HCT116 (cell line): ENCODE data around the gene MEF2D. TPM values are rescaled to one million over a fixed set of nuclear protein-coding genes. Genes with fewer than 3 reads are reported as not detected.

Experiments used
- ATAC-seq: fragments of 200-7000 bp; cut with Tn5 transposase; 2 replicates; pipeline ENCODE4 v1.9.1; 2020; ENCODE audit warnings: mild to moderate bottlenecking, moderate library complexity
- BruUV-seq: library from RNA; stranded (reverse); fragments of 400-500 nt; replicated peaks from 2 replicates; lab custom pipeline; 2021; lab: Mats Ljungman, UMichigan
- CTCF ChIA-PET: fragments of 300-600 bp; sonication (Branson Sonifier 250); formaldehyde crosslinking; loops from one replicate; lab custom pipeline; 2021; ENCODE audit warnings: antibody characterized with exemption; lab: Charles Lee
- POLR2A ChIA-PET: fragments of 300-600, 350-600 bp; sonication (Branson Sonifier 250); formaldehyde crosslinking; loops from one replicate; lab custom pipeline; 2021; ENCODE audit warnings: antibody characterized with exemption; lab: Charles Lee
- RAD21 ChIA-PET, 2 experiments: fragments of 300-600 bp; sonication (Branson Sonifier 250); formaldehyde crosslinking; loops; one replicate each; lab custom pipeline; 2023; ENCODE audit warnings: low total read pairs in 2 of 2; ENCODE audit not compliant: uncharacterized antibody in 2 of 2, unreplicated experiment in 2 of 2, low non-redundant PET in 1 of 2; lab: Charles Lee
- DNase-seq: peaks from one replicate; pipeline ENCODE4 v3.0.0-alpha.2; 2010; ENCODE audit warnings: low read depth, low spot score
- H2AFZ ChIP-seq: fragments of 200-600 bp; shearing (Covaris generic), sonication (generic); 2 replicates; pipeline ENCODE4 v1.6.1; 2017; ENCODE audit warnings: low read depth, mixed run types, mixed read lengths, antibody characterized with exemption, low read length; ENCODE audit not compliant: poor library complexity, severe bottlenecking
- H3K27ac ChIP-seq: 2 replicates; pipeline ENCODE4 v1.5.1; 2012; ENCODE audit warnings: low read depth, low read length
- H3K27me3 ChIP-seq: fragments of 200-600 bp; sonication (generic); 2 replicates; pipeline ENCODE4 v1.6.1; 2016; ENCODE audit warnings: mixed run types, low read length, mixed read lengths; ENCODE audit not compliant: insufficient read depth
- H3K36me3 ChIP-seq, 2 experiments: fragments of 200-500 bp in 1 of 2; fragments of 200-600 bp in 1 of 2; sonication (Bioruptor generic) in 1 of 2; sonication (generic) in 1 of 2; 2 replicates each; pipeline versions ENCODE4 v1.5.1 to v1.6.1; 2014 to 2016; ENCODE audit warnings: low read length in 2 of 2, inconsistent platforms in 1 of 2, mixed read lengths in 1 of 2, mixed run types in 1 of 2; ENCODE audit not compliant: insufficient read depth in 2 of 2, control insufficient read depth in 1 of 2
- H3K4me1 ChIP-seq, 2 experiments: fragments of 200-600 bp in 1 of 2; sonication (generic) in 1 of 2; 2 replicates each; pipeline versions ENCODE4 v1.5.1 to v1.6.1; 2012 to 2017; ENCODE audit warnings: low read length in 2 of 2, inconsistent platforms in 1 of 2, mild to moderate bottlenecking in 1 of 2, mixed read lengths in 1 of 2, mixed run types in 1 of 2, moderate library complexity in 1 of 2; ENCODE audit not compliant: insufficient read depth in 2 of 2, control insufficient read depth in 1 of 2
- H3K4me2 ChIP-seq: fragments of 200-600 bp; sonication (generic); 2 replicates; pipeline ENCODE4 v1.6.1; 2017; ENCODE audit warnings: mixed run types, low read length, mixed read lengths
- H3K4me3 ChIP-seq, 2 experiments: fragments of 200-600 bp in 1 of 2; sonication (generic) in 1 of 2; replicated peaks in 1 of 2; 2 replicates each; pipeline ENCODE4 v1.5.1; 2011 to 2016; ENCODE audit warnings: low read length in 2 of 2, control low read depth in 1 of 2, low read depth in 1 of 2, mild to moderate bottlenecking in 1 of 2, mixed read lengths in 1 of 2, mixed run types in 1 of 2
- H3K79me2 ChIP-seq: fragments of 200-600 bp; sonication (generic); 2 replicates; pipeline ENCODE4 v1.6.1; 2017; ENCODE audit warnings: mild to moderate bottlenecking, mixed run types, low read length, moderate library complexity, mixed read lengths; ENCODE audit not compliant: insufficient read depth
- H3K9ac ChIP-seq: fragments of 200-600 bp; sonication (generic); 2 replicates; pipeline ENCODE4 v1.6.1; 2016; ENCODE audit warnings: low read length, mixed read lengths
- H3K9me2 ChIP-seq: fragments of 200-600 bp; sonication (generic), shearing (Covaris generic); 2 replicates; pipeline ENCODE4 v1.6.1; 2017; ENCODE audit warnings: mixed run types, mild to moderate bottlenecking, moderate library complexity; ENCODE audit not compliant: insufficient read depth
- H3K9me3 ChIP-seq, 2 experiments: fragments of 200-500 bp in 1 of 2; fragments of 200-600 bp in 1 of 2; sonication (Bioruptor generic) in 1 of 2; sonication (generic) in 1 of 2; 2 replicates each; pipeline ENCODE4 v1.6.1; 2014 to 2017; ENCODE audit warnings: low read length in 2 of 2, mixed read lengths in 2 of 2, inconsistent platforms in 1 of 2, low read depth in 1 of 2, mild to moderate bottlenecking in 1 of 2, mixed run types in 1 of 2, moderate library complexity in 1 of 2; ENCODE audit not compliant: control insufficient read depth in 1 of 2, insufficient read depth in 1 of 2
- H4K20me1 ChIP-seq: fragments of 200-600 bp; sonication (generic), shearing (Covaris generic); 2 replicates; pipeline ENCODE4 v1.6.1; 2017; ENCODE audit warnings: mixed run types, mild to moderate bottlenecking, moderate library complexity; ENCODE audit not compliant: insufficient read depth
- CEBPB ChIP-seq: IDR thresholded peaks from 2 replicates; pipeline ENCODE4 v1.6.1; 2012; ENCODE audit warnings: low read depth
- EGR1 ChIP-seq: IDR thresholded peaks from 2 replicates; pipeline ENCODE4 v1.6.1; 2012; ENCODE audit warnings: low read depth
- FOSL1 ChIP-seq: IDR thresholded peaks from 2 replicates; pipeline ENCODE4 v1.6.1; 2012; ENCODE audit warnings: low read depth
- POLR2AphosphoS5 ChIP-seq: IDR thresholded peaks from 2 replicates; pipeline ENCODE4 v1.6.1; 2011; ENCODE audit warnings: mild to moderate bottlenecking, low read depth, low read length, moderate library complexity
- RAD21 ChIP-seq: IDR thresholded peaks from 2 replicates; pipeline ENCODE4 v1.6.1; 2012; ENCODE audit warnings: low read depth, mild to moderate bottlenecking
- SRF ChIP-seq: IDR thresholded peaks from 2 replicates; pipeline ENCODE4 v1.6.1; 2012; ENCODE audit warnings: low read depth
- TCF7L2 ChIP-seq: IDR thresholded peaks from 2 replicates; pipeline ENCODE4 v1.7.0; 2011; ENCODE audit warnings: borderline replicate concordance, inconsistent platforms; ENCODE audit not compliant: insufficient read depth, insufficient read length; ENCODE audit errors: extremely low read depth
- YY1 ChIP-seq: IDR thresholded peaks from 2 replicates; pipeline ENCODE4 v1.6.1; 2011; ENCODE audit warnings: low read length, low read depth, moderate library complexity, mild to moderate bottlenecking; ENCODE audit not compliant: insufficient replicate concordance; ENCODE audit errors: extremely low read depth
- ZFX ChIP-seq: fragments of 450-650 bp; IDR thresholded peaks from 2 replicates; pipeline ENCODE4 v1.6.1; 2017
- ZNF274 ChIP-seq: fragments of 200-500 bp; sonication (Bioruptor generic); IDR thresholded peaks from 2 replicates; pipeline ENCODE4 v1.6.1; 2014; ENCODE audit warnings: mild to moderate bottlenecking, low read depth, low read length, inconsistent platforms
- intact Hi-C: fragments of 100-400 bp; cut with micrococcal nuclease; formaldehyde crosslinking; loops from 2 replicates; pipeline ENCODE4 v1.10.0; 2022
- total RNA-seq: library from RNA; stranded (reverse); gene quantifications from one replicate; pipeline ENCODE4 v1.2.1, GENCODE V29; 2021; ENCODE audit not compliant: unreplicated experiment
- TF ChIP-seq, protein P1 (sequence below), 3 experiments: fragments of 200-600 bp in 1 of 3; sonication (generic) in 1 of 3; IDR thresholded peaks in 2 of 3; conservative IDR thresholded peaks in 1 of 3; 2 replicates each; pipeline ENCODE4 v1.5.1; 2012 to 2017; ENCODE audit warnings: low read depth in 2 of 3, low read length in 2 of 3, antibody characterized with exemption in 1 of 3, borderline replicate concordance in 1 of 3, control low read depth in 1 of 3, mild to moderate bottlenecking in 1 of 3, mixed read lengths in 1 of 3, mixed run types in 1 of 3, moderate library complexity in 1 of 3; ENCODE audit not compliant: insufficient read depth in 1 of 3
- TF ChIP-seq, protein P2 (sequence below): IDR thresholded peaks from 2 replicates; pipeline ENCODE4 v1.6.1; 2011; ENCODE audit warnings: mild to moderate bottlenecking, low read length, moderate library complexity; ENCODE audit not compliant: insufficient replicate concordance; ENCODE audit errors: extremely low read depth
- TF ChIP-seq, protein P3 (sequence below): IDR thresholded peaks from 2 replicates; pipeline ENCODE4 v1.6.1; 2012

MEF2D gene
- total RNA-seq, 1 experiment from 2014 or later: 44.2 TPM

DNA sequence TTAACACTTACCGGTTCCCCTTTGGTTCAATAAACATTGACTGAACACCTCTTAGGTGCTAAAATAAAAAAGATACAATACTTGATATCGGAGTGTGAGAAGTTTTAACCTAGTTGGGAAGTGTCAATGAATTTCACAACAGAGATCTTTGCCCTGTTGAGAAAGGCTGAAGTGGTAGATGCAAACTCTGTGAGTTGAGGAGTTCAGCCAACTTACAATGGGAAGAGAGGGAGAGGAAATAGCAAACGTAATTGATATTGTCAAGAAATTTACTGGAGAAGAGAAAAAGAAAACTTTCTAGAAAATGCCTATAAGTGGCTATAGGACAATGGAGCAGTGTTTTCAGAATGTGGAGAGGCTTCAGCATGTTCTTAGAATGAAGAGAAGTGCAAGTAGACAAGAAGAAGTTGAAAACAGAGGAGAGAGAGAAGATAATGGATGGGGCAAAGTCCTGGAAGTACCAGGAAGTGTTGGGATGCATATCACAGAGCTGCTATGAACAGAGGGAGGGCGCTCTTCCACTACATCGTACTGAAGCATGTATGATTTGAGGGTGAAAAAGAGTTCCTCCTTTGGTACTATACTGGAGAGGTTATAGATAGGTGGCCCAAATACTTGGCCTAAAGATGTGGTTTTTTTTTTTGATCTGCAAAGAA lies 48.9 kb downstream of the MEF2D start:
- Histone ChIP-seq H4K20me1 (no peaks in the 10 kb centered on the region), H3K4me1 (peaks cover 3 to 8% of the 10 kb centered on the region in 2 experiments; a peak in 3 of 4 replicates), H3K27me3 (no peaks in the 10 kb centered on the region), H3K4me2 (no peak overlapping the region), H3K79me2 (no peaks in the 10 kb centered on the region), H3K9me2 (no peaks in the 10 kb centered on the region), H3K27ac (no peak overlapping the region), H3K9ac (no peak overlapping the region), H3K4me3 (no peak overlapping the region), H3K9me3 (no peaks in the 10 kb centered on the region), H2AFZ (no peak overlapping the region), H3K36me3 (no peaks in the 10 kb centered on the region)
- DNase-seq (no peak), ATAC-seq (no peak)
- no TSS peak for BruUV-seq
- intact Hi-C loops: no loop called here
- ChIA-PET CTCF (interaction anchor here (0.8 kb wide), 1 partner anchor 66 kb away, joined by 3 read pairs; no protein-coding TSS in a partner anchor), RAD21 (no interaction called here), POLR2A (no interaction called here)
- TF ChIP-seq TCF7L2 (no peak), SRF (no peak), RAD21 (peak; percentile 16; the same call in 1 of the 2 replicates), ZFX (no peak), CEBPB (no peak), YY1 (no peak), POLR2AphosphoS5 (no peak), ZNF274 (no peak), FOSL1 (no peak), EGR1 (no peak)
- TF ChIP-seq, protein P1, sequence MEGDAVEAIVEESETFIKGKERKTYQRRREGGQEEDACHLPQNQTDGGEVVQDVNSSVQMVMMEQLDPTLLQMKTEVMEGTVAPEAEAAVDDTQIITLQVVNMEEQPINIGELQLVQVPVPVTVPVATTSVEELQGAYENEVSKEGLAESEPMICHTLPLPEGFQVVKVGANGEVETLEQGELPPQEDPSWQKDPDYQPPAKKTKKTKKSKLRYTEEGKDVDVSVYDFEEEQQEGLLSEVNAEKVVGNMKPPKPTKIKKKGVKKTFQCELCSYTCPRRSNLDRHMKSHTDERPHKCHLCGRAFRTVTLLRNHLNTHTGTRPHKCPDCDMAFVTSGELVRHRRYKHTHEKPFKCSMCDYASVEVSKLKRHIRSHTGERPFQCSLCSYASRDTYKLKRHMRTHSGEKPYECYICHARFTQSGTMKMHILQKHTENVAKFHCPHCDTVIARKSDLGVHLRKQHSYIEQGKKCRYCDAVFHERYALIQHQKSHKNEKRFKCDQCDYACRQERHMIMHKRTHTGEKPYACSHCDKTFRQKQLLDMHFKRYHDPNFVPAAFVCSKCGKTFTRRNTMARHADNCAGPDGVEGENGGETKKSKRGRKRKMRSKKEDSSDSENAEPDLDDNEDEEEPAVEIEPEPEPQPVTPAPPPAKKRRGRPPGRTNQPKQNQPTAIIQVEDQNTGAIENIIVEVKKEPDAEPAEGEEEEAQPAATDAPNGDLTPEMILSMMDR (IDR thresholded peaks at IDR 0.05 in 2 of 3, conservative IDR thresholded peaks at IDR 0.05 in 1 of 3; ENCODE audit: borderline replicate concordance in 1 of 3, insufficient read depth in 1 of 3, low read depth in 2 of 3, low read length in 2 of 3): peak in 2 of 3 experiments; percentile 10 to 14; a peak in 1 of 6 replicates
- TF ChIP-seq, protein P2, sequence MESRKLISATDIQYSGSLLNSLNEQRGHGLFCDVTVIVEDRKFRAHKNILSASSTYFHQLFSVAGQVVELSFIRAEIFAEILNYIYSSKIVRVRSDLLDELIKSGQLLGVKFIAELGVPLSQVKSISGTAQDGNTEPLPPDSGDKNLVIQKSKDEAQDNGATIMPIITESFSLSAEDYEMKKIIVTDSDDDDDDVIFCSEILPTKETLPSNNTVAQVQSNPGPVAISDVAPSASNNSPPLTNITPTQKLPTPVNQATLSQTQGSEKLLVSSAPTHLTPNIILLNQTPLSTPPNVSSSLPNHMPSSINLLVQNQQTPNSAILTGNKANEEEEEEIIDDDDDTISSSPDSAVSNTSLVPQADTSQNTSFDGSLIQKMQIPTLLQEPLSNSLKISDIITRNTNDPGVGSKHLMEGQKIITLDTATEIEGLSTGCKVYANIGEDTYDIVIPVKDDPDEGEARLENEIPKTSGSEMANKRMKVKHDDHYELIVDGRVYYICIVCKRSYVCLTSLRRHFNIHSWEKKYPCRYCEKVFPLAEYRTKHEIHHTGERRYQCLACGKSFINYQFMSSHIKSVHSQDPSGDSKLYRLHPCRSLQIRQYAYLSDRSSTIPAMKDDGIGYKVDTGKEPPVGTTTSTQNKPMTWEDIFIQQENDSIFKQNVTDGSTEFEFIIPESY: no peak
- TF ChIP-seq, protein P3, sequence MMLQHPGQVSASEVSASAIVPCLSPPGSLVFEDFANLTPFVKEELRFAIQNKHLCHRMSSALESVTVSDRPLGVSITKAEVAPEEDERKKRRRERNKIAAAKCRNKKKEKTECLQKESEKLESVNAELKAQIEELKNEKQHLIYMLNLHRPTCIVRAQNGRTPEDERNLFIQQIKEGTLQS: no peak
